ENCODE measurements around the gene NHSL2.

DNA sequence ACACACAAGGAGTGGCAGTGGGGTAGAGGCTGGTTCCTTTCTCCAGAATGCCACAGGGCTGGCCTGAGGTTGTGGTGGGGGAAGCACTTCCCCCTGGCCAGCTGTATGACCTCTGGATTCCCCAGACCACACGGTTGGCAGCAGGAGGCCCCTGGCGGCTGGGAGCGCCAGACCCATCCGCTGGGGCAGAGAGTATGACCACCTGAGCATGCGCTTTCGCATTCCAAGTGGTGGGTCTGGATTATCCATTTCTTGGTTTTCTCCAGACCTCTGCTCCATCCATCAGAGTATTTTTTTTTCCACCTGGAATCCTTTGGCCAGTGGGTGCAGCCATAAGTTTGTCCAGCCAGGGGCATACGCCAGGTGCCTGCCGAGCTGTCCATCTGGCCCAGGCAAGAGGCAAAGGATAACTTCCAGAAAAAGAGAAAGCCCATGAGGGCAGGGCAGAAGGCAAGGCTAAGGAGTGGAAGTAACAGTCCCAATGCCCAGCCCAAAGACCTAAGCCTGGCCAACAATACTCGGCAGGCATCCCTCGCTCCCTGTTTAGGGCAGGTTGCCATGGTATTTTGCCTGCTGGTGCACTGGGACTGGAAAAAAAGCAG is 39.3 kb downstream of the NHSL2 start:
- TF ChIP-seq, protein P1, sequence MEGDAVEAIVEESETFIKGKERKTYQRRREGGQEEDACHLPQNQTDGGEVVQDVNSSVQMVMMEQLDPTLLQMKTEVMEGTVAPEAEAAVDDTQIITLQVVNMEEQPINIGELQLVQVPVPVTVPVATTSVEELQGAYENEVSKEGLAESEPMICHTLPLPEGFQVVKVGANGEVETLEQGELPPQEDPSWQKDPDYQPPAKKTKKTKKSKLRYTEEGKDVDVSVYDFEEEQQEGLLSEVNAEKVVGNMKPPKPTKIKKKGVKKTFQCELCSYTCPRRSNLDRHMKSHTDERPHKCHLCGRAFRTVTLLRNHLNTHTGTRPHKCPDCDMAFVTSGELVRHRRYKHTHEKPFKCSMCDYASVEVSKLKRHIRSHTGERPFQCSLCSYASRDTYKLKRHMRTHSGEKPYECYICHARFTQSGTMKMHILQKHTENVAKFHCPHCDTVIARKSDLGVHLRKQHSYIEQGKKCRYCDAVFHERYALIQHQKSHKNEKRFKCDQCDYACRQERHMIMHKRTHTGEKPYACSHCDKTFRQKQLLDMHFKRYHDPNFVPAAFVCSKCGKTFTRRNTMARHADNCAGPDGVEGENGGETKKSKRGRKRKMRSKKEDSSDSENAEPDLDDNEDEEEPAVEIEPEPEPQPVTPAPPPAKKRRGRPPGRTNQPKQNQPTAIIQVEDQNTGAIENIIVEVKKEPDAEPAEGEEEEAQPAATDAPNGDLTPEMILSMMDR (conservative IDR thresholded peaks at IDR 0.05; ENCODE audit: low read depth in 2 of 2) = no peak
- TF ChIP-seq POLR2AphosphoS5 (IDR thresholded peaks at IDR 0.05; ENCODE audit: low read depth) (no peak), EZH2 (IDR thresholded peaks at IDR 0.05; ENCODE audit: low read depth, unreplicated experiment) (no peak), EZH2phosphoT487 (IDR thresholded peaks at IDR 0.05; ENCODE audit: unreplicated experiment) (no peak), JUNB (IDR thresholded peaks at IDR 0.05; ENCODE audit: unreplicated experiment) (no peak), ZNF114 (CRISPR knock-in tag; IDR thresholded peaks at IDR 0.05) (no peak), CREB1 (CRISPR knock-in tag; IDR thresholded peaks at IDR 0.05; ENCODE audit: low read depth) (no peak), ZNF331 (CRISPR knock-in tag; IDR thresholded peaks at IDR 0.05; ENCODE audit: low read depth) (no peak), NANOG (IDR thresholded peaks at IDR 0.05; ENCODE audit: borderline replicate concordance) (no peak), STAT1 (IDR thresholded peaks at IDR 0.05; ENCODE audit: unreplicated experiment) (no peak)
- TF ChIP-seq, protein P2, sequence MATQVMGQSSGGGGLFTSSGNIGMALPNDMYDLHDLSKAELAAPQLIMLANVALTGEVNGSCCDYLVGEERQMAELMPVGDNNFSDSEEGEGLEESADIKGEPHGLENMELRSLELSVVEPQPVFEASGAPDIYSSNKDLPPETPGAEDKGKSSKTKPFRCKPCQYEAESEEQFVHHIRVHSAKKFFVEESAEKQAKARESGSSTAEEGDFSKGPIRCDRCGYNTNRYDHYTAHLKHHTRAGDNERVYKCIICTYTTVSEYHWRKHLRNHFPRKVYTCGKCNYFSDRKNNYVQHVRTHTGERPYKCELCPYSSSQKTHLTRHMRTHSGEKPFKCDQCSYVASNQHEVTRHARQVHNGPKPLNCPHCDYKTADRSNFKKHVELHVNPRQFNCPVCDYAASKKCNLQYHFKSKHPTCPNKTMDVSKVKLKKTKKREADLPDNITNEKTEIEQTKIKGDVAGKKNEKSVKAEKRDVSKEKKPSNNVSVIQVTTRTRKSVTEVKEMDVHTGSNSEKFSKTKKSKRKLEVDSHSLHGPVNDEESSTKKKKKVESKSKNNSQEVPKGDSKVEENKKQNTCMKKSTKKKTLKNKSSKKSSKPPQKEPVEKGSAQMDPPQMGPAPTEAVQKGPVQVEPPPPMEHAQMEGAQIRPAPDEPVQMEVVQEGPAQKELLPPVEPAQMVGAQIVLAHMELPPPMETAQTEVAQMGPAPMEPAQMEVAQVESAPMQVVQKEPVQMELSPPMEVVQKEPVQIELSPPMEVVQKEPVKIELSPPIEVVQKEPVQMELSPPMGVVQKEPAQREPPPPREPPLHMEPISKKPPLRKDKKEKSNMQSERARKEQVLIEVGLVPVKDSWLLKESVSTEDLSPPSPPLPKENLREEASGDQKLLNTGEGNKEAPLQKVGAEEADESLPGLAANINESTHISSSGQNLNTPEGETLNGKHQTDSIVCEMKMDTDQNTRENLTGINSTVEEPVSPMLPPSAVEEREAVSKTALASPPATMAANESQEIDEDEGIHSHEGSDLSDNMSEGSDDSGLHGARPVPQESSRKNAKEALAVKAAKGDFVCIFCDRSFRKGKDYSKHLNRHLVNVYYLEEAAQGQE (IDR thresholded peaks at IDR 0.05; ENCODE audit: unreplicated experiment) = no peak
- TF ChIP-seq, protein P3, sequence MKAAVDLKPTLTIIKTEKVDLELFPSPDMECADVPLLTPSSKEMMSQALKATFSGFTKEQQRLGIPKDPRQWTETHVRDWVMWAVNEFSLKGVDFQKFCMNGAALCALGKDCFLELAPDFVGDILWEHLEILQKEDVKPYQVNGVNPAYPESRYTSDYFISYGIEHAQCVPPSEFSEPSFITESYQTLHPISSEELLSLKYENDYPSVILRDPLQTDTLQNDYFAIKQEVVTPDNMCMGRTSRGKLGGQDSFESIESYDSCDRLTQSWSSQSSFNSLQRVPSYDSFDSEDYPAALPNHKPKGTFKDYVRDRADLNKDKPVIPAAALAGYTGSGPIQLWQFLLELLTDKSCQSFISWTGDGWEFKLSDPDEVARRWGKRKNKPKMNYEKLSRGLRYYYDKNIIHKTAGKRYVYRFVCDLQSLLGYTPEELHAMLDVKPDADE (IDR thresholded peaks at IDR 0.05) = no peak

Measured in GM23338 (cell line).